GM10847 (cell line): ENCODE results near the gene MRPL21.

ENCODE experiments used
- POLR2A ChIP-seq: IDR thresholded peaks from 2 replicates; pipeline ENCODE4 v1.6.1; 2011; ENCODE audit not compliant: insufficient read length; ENCODE audit errors: extremely low read depth

Gene MRPL21

DNA sequence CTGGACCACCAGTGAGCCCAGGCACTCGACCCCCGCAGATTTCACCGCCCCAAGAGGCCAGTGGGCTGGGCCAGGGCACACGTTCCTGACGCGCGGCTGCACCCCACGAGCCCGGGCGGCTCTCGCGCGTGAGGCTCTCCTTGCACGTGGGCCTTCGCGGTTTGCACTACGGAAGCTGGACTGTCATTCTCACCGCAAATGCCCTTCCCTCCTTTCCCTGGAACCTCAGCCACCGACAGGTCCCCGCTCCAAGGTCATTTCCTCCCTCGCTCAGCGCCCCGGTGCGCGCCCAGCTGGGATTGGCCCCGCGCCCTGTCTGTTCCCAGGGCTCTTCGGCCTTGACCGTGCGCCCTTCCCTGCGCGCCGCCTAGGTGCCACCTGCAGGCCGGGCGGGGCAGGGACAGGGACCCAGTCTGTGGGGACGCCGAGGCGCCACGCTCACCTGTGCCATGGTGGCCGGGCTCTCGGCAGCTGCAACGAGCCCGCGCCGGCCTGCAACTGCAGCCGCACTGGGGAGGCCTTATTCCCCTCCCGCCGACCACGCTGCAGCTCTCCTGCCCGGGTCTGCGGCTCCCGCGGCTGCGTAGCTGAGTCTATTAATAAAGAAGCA, 59.8 kb downstream of the MRPL21 start:
- no peak for TF ChIP-seq POLR2A

- TF ChIP-seq POLR2A, result no peak
These were observed 60.5 kb downstream of the MRPL21 start for GRCh38 chr11:68843052-68843561.

- no peak for TF ChIP-seq POLR2A
These were observed 61.1 kb downstream of the MRPL21 start for GRCh38 chr11:68842427-68843051.

- TF ChIP-seq POLR2A, result no peak
These were observed 61.8 kb downstream of the MRPL21 start, which contains the start of gene CPT1A for GRCh38 chr11:68841718-68842426. Gene CPT1A, minus strand, starts transcription at chr11:68841916. Its CDS starts 26,442 bp downstream, at chr11:68815474.
